G401 (cell line): ENCODE data around the gene UBE2J2. TPM values are rescaled to one million over a fixed set of nuclear protein-coding genes. Genes with fewer than 3 reads are reported as not detected.
A peak's percentile ranks its signal among the peaks of the same experiment; 100 is the strongest.

ENCODE experiments used
- DNase-seq: peaks from one replicate; pipeline ENCODE4 v3.0.0-alpha.2; 2015; ENCODE audit warnings: low spot score
- in situ Hi-C: cut with HindIII; loops from 2 replicates; pipeline ENCODE4 v1.10.0; 2016; ENCODE audit warnings: low sequenced_read_pairs, mixed read lengths
- total RNA-seq: library from RNA; depleted of rRNA; stranded (reverse); fragments of >200 nt; shearing (Covaris generic); gene quantifications from 2 replicates; pipeline ENCODE4 v1.2.3, GENCODE V29; 2014

UBE2J2 gene
- total RNA-seq, 1 experiment from 2014 or later, result 88.4 TPM

DNA sequence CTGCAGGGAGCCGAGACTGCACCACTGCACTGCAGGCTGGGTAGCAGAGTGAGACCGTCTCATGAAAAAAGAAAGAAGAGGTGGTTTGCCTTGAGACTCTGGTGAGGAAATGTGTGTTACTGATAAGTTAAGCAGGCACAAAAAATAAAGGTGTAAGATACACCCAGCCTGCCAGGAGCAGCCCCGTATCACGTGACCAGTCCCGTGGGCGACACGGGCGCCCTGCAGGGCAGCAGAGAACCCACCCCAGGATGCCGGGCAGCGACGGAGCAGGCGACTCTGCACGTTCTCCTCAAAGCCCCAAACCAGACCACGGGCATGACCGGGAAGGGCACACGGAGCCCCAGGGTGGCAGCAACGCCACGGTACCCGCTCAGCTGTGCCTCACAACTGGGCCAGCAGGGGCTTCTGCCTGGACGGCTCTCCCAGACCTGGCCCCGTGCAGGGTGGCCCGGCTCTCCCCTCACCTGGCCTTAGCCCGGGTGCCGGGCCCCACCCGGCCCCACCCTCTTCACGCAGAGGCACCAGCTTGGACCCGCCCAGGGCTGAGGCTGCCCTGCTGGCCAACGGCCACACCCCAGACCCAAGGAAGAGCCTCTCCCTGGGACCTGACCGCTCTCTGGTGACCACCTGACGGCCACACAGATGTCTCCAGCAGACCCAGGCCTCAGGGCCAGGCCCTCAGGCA is 51.6 kb downstream of the UBE2J2 start:
- no peak for DNase-seq
- in situ Hi-C loops, result no loop called here

DNA sequence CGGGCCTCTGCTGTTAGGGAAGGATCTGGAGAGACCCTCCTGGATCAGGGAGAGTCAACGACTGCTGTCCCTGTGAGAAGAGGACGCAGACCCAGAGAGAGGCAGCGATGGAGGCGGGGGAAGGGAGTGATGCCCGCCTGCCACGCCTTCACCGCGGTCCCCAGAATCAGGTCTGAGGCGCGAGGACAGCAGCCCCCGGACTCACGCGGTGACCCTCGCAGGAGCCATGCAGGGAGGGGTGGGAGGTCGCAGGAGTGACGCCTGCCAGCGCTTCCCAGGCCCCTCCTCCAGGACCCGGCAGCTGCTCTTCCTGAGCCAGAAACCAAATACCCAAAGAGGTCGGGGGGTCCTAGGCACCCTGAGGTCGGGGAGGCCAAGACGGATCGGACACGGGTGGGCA is 53.5 kb downstream of the UBE2J2 start:
- in situ Hi-C loops, result no loop called here

DNA sequence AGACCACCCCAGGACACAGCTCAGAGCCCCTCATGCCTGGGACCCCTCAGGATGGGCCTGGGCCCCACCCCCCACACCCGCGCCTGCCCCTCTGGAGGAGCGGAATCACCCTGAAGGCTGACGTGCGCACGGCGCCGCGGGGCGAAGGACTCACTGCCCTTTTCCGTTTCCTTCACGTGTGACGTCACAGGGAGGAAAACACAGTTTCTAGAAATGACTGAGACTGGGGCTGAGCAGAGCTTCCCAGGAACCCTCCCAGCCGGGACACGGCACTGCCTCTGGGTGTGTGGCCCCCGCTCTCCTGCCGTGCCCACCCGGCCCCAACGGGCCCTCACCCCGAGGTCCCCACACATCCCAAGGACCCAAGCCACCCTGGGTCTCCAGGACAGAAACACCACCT is 54.3 kb downstream of the UBE2J2 start:
- no peak for DNase-seq
- in situ Hi-C loops, result no loop called here

More for the DNA sequence above, 53.5 kb downstream of the UBE2J2 start:
- no peak for DNase-seq

DNA sequence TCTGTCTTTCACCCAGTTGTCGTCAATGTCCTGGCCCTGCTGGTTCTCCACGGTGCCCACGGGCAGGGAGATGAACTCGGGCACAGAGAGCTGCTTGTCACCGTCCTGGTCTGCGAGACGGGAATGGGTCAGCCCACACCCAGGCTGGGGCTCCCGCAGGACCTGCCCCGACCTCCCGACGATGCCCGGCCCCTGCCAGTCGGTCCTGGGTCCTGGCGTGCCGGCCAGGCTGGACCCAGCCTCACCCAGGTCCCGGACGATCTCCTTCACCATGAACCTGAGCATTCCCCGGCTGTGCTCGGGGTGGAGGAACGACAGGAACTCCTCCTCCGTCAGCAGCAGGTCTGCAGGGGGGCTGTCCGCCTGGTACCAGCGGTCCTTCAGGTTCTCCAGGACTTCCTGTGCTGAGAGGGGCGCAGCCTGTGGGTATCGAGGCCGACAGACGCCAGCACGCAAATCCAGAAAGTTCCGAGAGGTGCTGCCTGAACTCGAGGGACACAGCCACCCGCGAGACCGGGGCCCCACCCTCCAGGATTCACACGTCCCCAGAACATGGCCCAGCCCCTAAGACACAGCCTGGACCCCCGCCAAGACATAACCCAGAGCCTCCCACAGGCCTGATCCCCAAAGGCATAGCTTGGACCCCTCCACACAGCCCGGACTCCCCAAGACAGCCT is 55.0 kb downstream of the UBE2J2 start:
- DNase-seq, result no peak
- in situ Hi-C loops, result no loop called here

DNA sequence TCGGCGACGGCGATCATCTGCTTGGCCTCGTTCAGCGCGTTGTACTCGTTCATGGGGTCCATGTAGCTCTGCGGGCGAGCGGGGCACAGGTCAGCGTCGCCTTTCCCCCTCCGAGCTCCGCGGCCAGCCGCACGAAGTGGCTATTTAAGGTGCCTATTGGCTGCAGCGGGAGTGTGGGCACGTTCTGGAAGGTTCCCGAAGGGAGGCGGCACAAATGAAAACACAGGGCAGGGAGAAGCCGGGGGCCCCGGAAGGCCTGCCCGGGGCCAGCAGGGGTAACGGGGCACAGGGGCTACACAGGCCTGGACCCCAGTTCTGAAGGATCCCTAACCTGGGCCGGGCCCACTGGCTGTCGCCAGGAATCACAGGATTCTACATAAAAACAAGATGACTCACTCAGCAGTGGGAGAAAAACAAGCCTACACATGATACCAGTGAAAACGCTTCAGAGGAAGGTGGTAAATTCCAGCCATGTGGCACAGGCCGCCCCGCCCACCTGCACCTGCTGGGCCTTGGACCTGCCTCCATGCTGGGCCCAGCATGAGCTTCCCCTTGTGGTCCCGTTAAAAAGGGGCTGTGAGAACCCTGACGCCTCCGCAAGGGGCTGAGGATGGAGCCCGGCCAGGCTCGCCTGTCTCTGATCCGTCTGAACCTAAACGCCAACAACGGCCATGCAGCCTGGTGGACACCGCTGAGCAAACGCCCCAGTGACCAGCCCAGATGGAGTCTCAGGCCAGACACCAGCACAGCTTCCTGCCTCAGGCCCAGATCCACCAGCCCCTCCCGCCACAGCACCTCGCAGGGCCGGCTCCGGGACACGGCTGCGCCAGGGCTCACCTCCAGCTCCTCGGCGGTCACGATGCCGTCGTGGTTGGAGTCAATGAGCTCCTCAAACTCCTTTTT is 55.8 kb downstream of the UBE2J2 start:
- DNase-seq, result peak; percentile 78
- in situ Hi-C loops, result no loop called here

DNA sequence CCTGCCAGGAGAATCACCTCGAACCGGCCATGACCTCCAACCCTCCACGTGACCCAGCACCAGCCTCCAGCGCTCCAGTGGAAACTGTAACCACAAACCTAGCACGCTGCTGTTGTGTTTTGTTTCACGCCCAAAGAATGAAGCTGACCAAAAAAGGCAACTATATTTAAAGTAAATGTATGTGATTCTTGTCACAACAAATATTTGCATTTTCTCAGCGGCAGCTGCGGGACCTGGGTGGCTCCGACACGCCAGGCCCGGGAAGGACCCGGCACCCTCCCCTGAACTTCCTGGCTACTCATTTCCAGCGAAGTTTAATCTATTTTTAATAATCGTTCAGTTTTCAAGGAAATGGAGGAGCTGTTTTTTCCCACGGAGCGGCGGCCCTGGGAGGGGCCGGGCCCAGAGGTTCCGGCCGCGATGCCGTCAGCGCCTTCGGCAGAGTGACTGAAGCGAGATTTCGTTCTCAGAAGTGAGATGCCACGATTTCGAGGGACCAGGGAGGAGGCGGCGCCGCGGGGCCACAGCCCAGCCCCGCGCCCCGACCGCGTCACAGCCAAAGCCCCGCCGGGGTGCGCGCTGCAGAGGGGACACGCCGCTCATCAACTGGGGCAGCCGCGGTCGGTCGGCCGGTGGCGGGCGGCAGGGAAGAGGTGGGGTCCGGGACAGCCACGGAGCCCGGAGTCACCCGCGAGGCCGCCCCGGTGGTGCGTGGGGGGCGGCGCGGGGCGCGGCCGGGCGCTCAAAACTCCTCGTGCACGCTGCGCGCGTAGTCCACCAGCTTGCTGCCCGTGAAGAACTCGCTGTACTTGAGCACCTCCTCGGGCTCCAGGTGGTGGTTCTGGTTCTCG is 56.7 kb downstream of the UBE2J2 start:
- in situ Hi-C loops, result no loop called here
- no peak for DNase-seq

DNA sequence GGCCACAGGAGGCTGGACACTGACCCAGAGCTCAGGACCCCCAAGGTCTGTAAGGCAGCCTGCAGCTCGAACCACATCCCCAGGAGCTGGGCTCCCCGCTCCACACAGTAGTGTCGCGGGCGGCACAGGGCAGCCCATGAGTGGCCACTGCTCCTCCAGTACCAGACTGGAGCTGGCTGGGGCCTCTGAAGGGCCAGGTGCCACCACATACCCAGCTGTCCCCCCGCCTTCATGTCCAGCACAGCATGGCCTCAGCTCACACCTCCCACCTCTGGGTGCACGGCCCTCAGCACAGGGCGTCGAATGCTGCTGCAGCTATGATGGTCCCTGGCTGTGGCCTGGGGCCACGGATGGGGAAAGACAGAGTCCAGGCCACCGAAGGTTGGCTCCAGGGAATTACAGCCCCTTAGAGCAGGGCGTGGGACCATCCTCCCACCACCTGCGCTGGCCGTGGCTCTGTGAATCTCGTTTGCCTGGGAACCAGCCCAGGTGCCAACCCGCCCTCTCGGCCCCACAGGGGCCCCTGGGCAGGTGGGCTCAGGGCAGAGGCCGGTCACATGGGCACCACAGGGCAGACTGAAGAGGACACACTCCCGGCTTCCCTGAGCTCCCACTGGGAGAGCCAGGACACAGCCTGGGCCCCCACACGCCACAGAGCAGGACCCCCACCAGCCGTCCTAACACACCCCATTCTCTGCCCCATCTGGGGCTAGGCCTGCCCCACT is 57.6 kb downstream of the UBE2J2 start:
- in situ Hi-C loops, result no loop called here

DNA sequence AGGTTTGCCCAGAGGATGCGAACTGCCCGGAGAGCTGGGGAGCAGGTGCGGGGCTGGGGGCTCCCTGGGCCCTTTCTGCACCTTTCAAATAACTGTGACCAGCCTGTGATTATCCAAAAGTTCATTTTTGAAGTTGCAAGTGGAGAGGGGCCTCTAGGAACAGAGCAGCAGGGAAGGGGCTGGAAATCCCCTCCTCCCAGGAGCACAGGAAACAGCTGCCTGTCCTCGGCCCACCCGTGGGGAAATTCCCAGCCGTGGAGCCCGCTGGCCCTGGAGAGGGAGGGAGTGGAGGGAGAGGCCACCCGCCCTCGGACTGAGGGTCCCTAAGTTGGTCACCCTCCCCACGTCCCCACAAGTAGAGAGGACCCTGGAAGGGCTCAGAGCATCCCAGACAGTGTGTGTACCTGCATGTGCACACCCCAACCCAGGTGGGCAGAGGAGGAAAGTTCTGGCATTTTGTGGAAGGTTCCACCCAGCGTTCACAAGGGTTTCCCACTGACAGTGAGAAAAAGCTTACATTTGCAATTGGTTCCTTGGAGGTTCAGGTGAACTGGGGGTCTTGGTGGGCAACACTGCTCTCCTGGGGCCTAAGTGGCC is 58.5 kb downstream of the UBE2J2 start:
- no peak for DNase-seq
- in situ Hi-C loops, result no loop called here

More for the DNA sequence above, 57.6 kb downstream of the UBE2J2 start:
- DNase-seq, result no peak

DNA sequence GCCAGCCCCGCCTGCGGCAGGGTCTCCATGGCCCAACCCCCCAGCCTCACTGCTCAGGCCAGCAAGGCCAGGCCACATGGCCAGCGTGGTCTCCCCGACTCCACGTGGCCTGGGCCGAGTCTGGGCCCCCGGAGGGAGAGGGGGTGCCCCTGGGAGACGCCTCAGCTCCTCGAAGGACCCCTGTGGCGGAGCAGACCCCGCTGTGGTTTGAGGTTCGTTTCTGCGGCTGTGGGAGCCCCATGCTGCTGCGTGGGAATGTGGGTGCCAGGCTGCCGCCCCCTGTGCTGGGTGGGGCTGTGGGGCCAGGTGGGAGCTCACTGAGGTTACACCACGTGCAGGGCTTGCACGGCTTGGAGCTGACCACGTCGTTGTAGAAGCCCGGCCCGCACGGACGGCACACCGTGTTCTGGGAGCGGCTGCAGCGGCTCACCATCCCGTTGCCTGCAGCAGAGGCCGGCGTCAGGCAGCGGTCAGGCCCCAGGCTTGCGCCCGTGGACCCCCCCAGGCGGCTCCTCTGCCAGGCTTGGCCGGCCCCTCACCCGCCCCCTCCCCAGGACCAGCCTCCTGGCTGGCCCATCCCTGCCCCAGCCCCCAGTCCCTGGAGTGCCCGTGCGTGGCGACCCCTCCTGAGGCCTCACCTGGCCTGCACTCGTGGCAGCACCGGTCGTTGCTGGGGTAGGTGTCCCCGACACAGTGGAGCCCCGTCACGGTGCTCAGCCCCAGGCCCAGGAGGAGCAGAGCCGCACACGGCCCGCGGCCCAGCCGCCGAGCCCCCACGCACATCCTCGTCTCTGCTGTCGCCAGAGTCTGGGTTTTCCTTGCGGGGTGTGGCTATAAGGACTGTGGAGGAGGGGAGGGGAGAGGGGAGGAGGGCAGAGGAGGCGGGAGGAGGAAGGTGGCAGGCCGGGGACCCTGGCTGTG is 60.0 kb downstream of the UBE2J2 start, which contains the start of gene TNFRSF4:
Gene TNFRSF4, minus strand, starts transcription at position 809 of the 921 bp plus-strand sequence. Its CDS starts 26 bp downstream, at position 783.
- in situ Hi-C loops, result no loop called here
- no peak for DNase-seq

DNA sequence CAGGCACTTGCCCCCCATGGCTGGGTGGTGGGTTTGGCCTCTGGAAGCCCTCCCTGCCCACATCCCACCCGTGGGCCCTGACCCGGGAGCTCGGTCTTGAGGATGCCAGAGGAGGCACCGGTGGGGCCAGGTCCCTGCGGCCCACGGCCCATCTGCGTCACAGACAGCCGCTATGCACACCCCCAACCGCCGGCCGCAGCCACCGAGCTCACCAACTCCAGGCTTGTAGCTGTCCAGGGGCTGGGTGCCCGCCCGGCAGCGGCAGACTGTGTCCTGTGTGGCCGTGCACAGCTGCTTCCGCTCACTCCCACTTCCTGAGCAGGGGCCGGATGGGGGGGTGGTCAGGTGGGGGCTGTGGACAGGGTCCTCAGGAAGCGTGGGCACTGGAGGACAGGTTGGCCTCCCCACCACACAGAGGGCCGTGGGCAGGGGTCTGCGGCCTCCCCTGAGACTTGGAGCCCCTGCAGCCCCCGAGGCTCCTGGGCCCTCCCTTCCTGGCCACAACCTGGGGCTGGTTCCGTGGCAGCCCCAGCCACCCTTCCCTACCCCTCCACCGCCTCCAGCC is 60.8 kb downstream of the UBE2J2 start:
- in situ Hi-C loops, result no loop called here
- DNase-seq, result no peak

DNA sequence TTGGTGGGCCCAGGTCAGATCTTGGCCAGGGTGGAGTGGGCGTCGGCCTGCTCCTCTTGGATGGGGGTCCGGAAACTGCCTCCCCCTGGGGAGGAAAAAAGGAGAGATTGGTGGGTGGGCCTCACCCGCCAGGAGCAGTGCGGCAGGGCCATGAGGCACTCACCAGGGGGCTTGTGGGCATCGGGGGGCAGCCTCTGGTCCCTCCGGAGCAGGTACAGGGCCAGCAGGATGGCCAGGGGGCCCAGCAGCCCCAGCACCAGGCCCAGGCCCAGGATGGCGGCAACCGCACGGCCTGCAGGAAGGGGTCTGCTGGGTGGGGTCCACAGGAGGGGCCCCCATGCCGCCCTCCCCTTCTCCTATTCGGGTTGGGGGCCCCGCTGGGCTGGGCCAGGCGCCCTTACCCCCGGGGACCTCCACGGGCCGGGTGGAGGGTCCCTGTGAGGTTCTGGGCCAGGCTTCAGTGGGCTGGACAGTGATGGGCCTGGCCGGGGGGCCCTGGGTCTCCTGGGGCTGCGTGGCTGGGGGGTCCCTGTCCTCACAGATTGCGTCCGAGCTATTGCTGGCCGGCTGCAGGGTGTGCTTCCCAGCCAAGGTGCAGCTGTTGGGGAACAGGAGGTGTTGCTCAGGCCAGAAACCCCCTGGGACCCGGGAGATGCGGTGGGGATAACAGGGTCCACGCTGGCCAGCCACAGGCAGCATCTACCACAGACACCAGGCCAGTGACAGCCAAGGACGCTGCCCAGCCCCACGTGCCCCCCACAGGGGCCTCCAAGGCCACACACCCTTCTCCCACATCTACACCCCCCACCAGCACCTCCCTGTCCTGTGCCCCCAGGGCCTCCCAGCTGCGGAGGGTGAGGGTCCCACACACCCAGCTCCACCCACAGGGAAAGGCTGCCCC is 61.9 kb downstream of the UBE2J2 start:
- DNase-seq, result no peak
- in situ Hi-C loops, result no loop called here

DNA sequence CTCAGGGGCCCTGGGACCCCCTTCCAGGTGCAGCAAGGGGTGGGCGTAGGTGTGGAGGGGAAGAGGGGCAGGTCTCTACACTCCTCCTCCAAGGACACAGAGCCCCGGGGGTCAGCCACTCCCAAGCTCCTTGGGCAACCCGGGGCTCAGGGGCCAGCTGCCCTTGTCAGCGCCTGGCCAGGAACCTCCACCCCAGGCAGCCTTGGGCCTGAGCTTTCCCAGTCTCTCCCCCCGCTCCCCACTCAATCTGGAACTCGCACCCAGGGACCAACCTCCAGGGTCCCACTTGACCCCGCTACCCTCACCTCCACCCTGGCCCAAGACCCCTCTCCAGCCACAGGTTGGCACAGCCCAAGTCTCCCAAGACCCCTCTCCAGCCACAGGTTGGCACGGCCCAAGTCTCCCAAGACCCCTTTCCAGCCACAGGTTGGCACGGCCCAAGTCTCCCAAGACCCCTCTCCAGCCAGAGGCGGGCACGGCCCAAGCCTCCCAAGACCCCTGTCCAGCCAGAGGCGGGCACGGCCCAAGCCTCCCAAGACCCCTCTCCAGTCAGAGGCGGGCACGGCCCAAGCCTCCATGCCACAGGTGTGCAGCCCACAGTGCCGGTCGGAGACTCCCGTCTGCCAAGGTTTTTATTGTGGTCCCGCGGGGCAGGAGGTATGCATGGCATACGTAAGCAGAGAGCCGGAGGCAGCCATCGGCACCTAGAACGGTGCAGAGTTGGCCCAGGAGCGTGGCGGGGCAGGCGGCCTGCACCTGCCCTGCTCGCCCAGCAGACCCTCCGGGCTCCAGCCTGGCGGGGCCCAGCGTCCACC is 62.7 kb downstream of the UBE2J2 start:
- DNase-seq, result no peak
- in situ Hi-C loops, result no loop called here

DNA sequence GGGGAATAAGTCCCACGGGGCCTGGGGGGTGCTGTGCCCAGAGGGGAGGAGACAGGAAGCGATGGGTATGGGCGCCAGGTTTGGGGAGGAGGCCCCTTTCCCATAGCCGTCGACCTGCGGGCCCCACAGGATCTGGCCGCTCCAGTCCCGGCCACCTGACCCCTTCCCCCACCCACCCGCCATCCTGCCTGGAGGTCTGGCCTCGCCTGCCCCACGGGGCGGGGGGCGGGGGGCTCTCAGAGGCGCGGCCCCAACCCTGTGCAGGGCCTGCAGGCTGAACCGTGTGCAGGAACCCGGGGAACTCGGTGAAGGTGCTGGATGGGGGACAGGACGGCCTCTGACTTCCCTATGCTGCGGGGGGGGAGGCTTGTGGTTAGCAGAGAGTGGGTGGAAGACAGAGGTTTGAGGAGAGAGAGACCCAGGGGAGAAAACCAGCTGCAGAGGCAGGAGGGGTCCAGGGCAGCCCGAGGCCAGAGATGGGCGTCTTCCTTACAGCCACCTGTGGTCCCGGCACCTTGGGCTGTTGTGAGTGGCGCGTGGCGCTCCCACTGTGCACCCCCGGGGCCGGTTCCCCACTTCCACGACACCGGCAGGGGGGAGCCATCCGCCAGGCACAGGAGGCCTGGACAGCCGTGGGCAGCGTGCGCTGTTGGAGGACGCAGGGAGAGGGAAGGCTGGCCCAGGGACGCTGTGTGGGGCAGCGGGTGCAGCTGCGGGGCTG is 64.8 kb downstream of the UBE2J2 start:
- in situ Hi-C loops, result no loop called here
- no peak for DNase-seq

DNA sequence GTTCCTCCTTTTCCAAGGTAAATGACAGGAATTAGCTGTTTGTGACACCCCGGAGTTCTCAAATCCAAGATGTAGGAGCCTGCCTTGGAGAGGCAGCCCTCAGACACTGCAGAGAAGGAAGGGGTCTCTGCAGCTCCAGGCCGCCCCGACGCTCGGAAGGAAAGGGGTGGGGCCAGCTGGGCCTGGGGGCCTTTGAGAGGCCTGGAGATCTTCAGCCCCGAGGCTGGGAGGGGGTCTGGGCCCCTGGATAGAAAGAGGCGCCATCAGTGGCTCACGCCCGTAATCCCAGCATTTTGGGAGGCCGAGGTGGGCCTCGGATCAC is 66.1 kb downstream of the UBE2J2 start:
- no peak for DNase-seq
- in situ Hi-C loops, result no loop called here
